ENCODE measurements around the gene HECTD1.

HECTD1 gene

DNA sequence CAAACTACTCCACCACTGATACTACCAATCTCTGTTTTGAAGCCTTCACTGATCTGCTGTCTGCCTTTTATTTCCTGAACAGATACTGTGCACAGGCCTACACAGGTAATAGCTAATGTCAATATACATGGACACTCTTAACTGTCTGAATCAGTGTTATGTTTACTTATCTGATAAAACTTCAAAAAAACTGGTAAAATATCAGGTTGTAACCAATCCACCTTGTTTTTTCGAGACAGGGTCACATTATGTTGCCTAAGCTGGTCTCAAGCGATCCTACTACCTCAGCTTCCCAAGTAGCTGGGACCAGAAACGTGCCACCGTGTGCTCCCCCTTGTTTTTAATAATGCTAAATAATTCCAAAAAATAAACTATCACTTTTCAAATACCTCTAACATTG is 43.5 kb downstream of the HECTD1 start:
- TF ChIP-seq, protein P1, sequence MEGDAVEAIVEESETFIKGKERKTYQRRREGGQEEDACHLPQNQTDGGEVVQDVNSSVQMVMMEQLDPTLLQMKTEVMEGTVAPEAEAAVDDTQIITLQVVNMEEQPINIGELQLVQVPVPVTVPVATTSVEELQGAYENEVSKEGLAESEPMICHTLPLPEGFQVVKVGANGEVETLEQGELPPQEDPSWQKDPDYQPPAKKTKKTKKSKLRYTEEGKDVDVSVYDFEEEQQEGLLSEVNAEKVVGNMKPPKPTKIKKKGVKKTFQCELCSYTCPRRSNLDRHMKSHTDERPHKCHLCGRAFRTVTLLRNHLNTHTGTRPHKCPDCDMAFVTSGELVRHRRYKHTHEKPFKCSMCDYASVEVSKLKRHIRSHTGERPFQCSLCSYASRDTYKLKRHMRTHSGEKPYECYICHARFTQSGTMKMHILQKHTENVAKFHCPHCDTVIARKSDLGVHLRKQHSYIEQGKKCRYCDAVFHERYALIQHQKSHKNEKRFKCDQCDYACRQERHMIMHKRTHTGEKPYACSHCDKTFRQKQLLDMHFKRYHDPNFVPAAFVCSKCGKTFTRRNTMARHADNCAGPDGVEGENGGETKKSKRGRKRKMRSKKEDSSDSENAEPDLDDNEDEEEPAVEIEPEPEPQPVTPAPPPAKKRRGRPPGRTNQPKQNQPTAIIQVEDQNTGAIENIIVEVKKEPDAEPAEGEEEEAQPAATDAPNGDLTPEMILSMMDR (conservative IDR thresholded peaks at IDR 0.05; ENCODE audit: low read depth, low read length) = no peak
- DNase-seq (ENCODE audit: low read depth) = no peak
- no peak overlapping the region for H3K4me3 ChIP-seq (ENCODE audit: low read depth, low read length)

DNA sequence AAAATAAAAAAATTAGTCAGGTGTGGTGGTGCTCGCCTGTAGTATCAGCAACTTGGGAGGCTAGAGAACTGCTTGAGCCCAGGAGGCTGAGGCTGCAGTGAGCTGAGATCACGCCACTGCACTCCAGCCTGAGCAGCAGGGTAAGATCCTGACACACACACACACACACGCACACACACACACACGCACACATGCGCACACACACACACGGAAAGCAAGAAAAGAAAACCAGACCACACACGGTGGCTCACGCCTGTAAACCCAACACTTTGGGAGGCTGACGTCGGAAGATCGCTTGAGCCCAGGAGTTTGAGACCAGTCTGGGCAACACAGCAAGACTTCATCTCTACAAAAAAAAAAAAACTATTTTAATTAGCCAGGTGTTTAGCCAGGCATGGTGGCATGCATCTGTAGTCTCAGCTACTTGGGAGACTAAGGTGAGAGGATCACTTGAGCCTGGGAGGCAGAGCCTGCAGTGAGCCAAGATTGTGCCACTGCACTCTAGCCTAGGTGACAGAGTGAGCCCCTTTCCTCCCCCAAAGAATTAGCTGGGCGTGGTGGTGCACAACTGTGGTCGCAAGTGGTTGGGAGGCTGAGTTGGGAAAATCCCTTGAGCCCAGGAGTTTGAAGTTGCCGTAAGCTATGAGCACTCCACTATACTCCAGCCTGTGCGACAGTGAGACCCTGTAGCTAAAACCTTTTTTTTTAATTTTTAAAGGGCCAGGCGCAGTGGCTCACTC is 44.5 kb downstream of the HECTD1 start:
- no peak for DNase-seq (ENCODE audit: low read depth)
- H3K4me3 ChIP-seq (ENCODE audit: low read depth, low read length) = no peak overlapping the region
- TF ChIP-seq, protein P1 (conservative IDR thresholded peaks at IDR 0.05; ENCODE audit: low read depth, low read length) = no peak

DNA sequence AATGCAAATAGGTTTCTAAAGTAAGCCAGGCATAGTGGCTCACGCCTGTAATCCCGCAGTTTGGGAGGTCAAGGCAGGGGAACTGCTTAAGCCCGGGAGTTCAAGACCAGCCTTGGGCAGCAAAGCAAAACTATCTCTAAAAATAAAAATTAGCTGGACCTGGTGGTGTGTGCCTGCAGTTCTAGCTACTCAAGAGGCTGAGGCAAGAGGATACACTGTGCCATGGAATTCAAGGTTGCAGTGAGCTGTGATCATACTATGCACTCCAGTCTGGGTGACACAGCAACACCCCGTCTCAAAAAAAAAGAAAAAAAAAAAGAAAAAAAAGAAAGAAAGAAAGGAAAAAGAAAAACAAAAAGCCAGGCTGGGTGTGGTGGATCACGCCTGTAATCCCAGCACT is 46.3 kb downstream of the HECTD1 start:
- no peak for DNase-seq (ENCODE audit: low read depth)
- H3K4me3 ChIP-seq (ENCODE audit: low read depth, low read length) = no peak overlapping the region
- TF ChIP-seq, protein P1 (conservative IDR thresholded peaks at IDR 0.05; ENCODE audit: low read depth, low read length) = no peak

DNA sequence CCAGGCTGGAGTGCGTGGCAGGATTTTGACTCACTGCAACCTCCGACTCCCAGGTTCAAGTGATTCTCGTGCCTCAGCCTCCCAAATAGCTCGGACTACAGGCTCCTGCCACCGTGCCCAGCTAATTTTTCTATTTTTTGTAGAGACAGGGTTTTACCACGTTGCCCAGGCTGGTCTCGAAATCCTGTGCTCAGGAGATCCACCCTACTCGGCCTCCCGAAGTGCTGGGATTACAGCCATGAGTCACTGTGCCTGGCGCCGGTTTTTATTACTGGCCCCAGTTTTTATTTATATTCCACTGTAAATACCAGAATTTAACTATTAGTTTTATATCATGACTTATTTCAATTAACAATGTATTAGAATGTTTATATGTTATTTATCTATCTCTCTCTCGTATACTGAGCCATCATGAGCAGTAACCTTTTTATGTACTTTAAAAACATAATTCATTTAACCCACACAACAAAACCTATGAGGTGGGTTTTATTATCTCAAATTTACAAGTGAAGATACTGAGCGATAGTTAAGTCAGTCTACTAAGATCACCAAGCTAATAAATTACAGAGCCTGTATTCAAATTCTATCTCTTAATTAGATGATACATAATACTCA is 47.8 kb downstream of the HECTD1 start:
- peak; percentile 34 for DNase-seq (ENCODE audit: low read depth)
- no peak overlapping the region for H3K4me3 ChIP-seq (ENCODE audit: low read depth, low read length)

DNA sequence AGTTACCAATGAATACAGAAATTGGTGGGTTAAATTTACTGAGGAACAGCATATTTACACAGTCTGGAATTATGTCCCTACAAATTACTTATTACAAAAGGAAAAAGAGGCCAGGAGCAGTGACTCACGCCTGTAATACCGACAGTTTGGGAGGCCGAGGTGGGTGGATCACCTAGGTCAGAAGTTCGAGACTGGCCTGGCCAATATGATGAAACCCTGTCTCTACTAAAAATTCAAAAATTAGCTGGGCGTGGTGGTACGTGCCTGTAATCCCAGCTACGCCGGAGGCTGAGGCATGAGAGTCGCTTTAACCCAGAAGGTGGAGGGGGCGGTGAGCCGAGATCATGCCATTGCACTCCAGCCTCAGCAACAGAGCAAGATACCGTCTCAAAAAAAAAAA is 52.6 kb downstream of the HECTD1 start:
- TF ChIP-seq, protein P1 (conservative IDR thresholded peaks at IDR 0.05; ENCODE audit: low read depth, low read length) = no peak
- DNase-seq (ENCODE audit: low read depth) = peak; percentile 38
- no peak overlapping the region for H3K4me3 ChIP-seq (ENCODE audit: low read depth, low read length)

More for the DNA sequence above, 47.8 kb downstream of the HECTD1 start:
- TF ChIP-seq, protein P1 (conservative IDR thresholded peaks at IDR 0.05; ENCODE audit: low read depth, low read length) = no peak

DNA sequence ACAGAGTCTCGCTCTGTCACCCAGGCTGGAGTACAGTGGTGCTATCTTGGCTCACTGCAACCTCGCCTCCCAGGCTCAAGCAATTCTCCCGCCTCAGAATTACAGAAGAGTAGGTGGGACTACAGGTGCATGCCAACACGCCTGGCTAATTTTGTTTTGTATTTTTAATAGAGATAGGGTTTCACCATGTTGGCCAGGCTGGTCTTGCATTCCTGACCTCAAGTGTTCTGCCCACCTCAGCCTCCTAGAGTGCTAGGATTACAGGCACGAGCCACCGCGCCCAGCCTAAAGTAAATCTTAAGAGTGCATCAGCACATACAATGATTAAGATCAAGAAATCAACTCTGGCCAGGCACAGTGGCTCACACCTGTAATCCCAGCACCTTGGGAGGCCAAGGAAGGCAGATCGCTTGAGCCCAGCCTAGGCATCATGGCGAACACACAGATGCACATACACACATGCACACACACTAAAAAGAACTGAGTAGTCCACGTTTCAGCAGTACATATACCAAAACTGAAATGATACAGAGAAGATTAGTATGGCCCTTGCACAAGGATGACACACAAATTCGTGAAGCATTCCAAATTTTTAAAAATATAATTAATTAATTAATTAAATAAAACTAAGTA is 65.0 kb downstream of the HECTD1 start:
- TF ChIP-seq, protein P1 (conservative IDR thresholded peaks at IDR 0.05; ENCODE audit: low read depth, low read length) = no peak
- DNase-seq (ENCODE audit: low read depth) = no peak
- H3K4me3 ChIP-seq (ENCODE audit: low read depth, low read length) = no peak overlapping the region
